ENCODE data around the gene POLD1.

DNA sequence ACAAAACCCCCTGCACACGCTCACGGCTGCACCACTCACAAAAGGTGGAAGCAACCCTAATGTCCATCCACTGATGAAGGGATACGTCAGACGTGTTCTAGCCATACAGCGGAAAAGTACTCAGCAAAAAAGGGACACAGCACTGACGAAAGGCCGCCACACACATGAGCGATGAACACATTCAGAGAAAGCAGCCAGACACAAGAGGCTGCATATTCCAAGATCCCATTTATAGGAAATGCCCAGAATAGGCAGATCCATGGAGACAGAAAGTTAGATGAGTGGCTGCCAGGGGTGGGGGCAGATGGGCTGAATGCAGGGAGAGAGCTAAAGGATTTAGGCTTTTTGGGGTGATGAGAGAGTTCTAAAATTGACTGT is 3.7 kb downstream of the POLD1 start:
- no peak for TF ChIP-seq YY1 (IDR thresholded peaks at IDR 0.05)
- TF ChIP-seq, protein P1, sequence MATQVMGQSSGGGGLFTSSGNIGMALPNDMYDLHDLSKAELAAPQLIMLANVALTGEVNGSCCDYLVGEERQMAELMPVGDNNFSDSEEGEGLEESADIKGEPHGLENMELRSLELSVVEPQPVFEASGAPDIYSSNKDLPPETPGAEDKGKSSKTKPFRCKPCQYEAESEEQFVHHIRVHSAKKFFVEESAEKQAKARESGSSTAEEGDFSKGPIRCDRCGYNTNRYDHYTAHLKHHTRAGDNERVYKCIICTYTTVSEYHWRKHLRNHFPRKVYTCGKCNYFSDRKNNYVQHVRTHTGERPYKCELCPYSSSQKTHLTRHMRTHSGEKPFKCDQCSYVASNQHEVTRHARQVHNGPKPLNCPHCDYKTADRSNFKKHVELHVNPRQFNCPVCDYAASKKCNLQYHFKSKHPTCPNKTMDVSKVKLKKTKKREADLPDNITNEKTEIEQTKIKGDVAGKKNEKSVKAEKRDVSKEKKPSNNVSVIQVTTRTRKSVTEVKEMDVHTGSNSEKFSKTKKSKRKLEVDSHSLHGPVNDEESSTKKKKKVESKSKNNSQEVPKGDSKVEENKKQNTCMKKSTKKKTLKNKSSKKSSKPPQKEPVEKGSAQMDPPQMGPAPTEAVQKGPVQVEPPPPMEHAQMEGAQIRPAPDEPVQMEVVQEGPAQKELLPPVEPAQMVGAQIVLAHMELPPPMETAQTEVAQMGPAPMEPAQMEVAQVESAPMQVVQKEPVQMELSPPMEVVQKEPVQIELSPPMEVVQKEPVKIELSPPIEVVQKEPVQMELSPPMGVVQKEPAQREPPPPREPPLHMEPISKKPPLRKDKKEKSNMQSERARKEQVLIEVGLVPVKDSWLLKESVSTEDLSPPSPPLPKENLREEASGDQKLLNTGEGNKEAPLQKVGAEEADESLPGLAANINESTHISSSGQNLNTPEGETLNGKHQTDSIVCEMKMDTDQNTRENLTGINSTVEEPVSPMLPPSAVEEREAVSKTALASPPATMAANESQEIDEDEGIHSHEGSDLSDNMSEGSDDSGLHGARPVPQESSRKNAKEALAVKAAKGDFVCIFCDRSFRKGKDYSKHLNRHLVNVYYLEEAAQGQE (IDR thresholded peaks at IDR 0.05) = no peak
- TF ChIP-seq, protein P2, sequence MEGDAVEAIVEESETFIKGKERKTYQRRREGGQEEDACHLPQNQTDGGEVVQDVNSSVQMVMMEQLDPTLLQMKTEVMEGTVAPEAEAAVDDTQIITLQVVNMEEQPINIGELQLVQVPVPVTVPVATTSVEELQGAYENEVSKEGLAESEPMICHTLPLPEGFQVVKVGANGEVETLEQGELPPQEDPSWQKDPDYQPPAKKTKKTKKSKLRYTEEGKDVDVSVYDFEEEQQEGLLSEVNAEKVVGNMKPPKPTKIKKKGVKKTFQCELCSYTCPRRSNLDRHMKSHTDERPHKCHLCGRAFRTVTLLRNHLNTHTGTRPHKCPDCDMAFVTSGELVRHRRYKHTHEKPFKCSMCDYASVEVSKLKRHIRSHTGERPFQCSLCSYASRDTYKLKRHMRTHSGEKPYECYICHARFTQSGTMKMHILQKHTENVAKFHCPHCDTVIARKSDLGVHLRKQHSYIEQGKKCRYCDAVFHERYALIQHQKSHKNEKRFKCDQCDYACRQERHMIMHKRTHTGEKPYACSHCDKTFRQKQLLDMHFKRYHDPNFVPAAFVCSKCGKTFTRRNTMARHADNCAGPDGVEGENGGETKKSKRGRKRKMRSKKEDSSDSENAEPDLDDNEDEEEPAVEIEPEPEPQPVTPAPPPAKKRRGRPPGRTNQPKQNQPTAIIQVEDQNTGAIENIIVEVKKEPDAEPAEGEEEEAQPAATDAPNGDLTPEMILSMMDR (IDR thresholded peaks at IDR 0.05; ENCODE audit: low read depth, low read length, missing input control) = no peak
- TF ChIP-seq SP1 (IDR thresholded peaks at IDR 0.05) = no peak
- TF ChIP-seq, protein P3, sequence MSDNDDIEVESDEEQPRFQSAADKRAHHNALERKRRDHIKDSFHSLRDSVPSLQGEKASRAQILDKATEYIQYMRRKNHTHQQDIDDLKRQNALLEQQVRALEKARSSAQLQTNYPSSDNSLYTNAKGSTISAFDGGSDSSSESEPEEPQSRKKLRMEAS (IDR thresholded peaks at IDR 0.05) = no peak
- TF ChIP-seq TAF1 (conservative IDR thresholded peaks at IDR 0.05) = no peak
- TF ChIP-seq, protein P4, sequence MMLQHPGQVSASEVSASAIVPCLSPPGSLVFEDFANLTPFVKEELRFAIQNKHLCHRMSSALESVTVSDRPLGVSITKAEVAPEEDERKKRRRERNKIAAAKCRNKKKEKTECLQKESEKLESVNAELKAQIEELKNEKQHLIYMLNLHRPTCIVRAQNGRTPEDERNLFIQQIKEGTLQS (IDR thresholded peaks at IDR 0.05) = no peak
- TF ChIP-seq, protein P5, sequence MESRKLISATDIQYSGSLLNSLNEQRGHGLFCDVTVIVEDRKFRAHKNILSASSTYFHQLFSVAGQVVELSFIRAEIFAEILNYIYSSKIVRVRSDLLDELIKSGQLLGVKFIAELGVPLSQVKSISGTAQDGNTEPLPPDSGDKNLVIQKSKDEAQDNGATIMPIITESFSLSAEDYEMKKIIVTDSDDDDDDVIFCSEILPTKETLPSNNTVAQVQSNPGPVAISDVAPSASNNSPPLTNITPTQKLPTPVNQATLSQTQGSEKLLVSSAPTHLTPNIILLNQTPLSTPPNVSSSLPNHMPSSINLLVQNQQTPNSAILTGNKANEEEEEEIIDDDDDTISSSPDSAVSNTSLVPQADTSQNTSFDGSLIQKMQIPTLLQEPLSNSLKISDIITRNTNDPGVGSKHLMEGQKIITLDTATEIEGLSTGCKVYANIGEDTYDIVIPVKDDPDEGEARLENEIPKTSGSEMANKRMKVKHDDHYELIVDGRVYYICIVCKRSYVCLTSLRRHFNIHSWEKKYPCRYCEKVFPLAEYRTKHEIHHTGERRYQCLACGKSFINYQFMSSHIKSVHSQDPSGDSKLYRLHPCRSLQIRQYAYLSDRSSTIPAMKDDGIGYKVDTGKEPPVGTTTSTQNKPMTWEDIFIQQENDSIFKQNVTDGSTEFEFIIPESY (IDR thresholded peaks at IDR 0.05) = no peak
- no peak for TF ChIP-seq EGR1 (IDR thresholded peaks at IDR 0.05; ENCODE audit: low read depth in 2 of 2)
- TF ChIP-seq RAD21 (IDR thresholded peaks at IDR 0.05) = no peak
- no peak for TF ChIP-seq FOXA1 (IDR thresholded peaks at IDR 0.05)
- no peak for TF ChIP-seq JUND (IDR thresholded peaks at IDR 0.05)
- TF ChIP-seq RXRA (IDR thresholded peaks at IDR 0.05) = no peak
- TF ChIP-seq GABPA (IDR thresholded peaks at IDR 0.05 in 1 of 2, conservative IDR thresholded peaks at IDR 0.05 in 1 of 2) = no peak

Data from liver (tissue), 3 donors.